GM19043 (cell line): ENCODE measurements around the gene ERN2.

Experiments
- ATAC-seq: cut with Tn5 transposase; IDR thresholded peaks from one replicate; pipeline ENCODE4 v1.9.1; 2021; ENCODE audit warnings: low read depth; ENCODE audit not compliant: unreplicated experiment

Gene ERN2

GRCh38 chr16:23690771-23691482 is 22.1 kb downstream of the ERN2 start:
- ATAC-seq, result no peak

- no peak for ATAC-seq
These were observed 23.4 kb downstream of the ERN2 start for GRCh38 chr16:23689442-23690187.

- ATAC-seq, result no peak
These were observed 25.8 kb downstream of the ERN2 start for GRCh38 chr16:23687034-23687808.

GRCh38 chr16:23683487-23683886 is 29.5 kb downstream of the ERN2 start:
- ATAC-seq, result no peak

GRCh38 chr16:23682181-23682580 is 30.8 kb downstream of the ERN2 start:
- ATAC-seq, result no peak

- no peak for ATAC-seq
These were observed 33.1 kb downstream of the ERN2 start for GRCh38 chr16:23679986-23680336.

GRCh38 chr16:23679274-23679985 is 33.6 kb downstream of the ERN2 start:
- ATAC-seq, result no peak

GRCh38 chr16:23678430-23679273 is 34.4 kb downstream of the ERN2 start, which contains the start of gene PLK1:
PLK1 (plus strand) TSS chr16:23678889; CDS start chr16:23678933, 44 bp downstream.
- no peak for ATAC-seq

- ATAC-seq, result no peak
These were observed 36.0 kb downstream of the ERN2 start for GRCh38 chr16:23676924-23677480.

GRCh38 chr16:23673971-23674614 is 38.9 kb downstream of the ERN2 start:
- no peak for ATAC-seq

GRCh38 chr16:23670137-23670776 is 42.8 kb downstream of the ERN2 start:
- ATAC-seq, result peak; percentile 94

GRCh38 chr16:23668873-23669272 is 44.1 kb downstream of the ERN2 start:
- ATAC-seq, result no peak

- ATAC-seq, result no peak
These were observed 44.8 kb downstream of the ERN2 start for GRCh38 chr16:23668225-23668624.

- ATAC-seq, result no peak
These were observed 45.7 kb downstream of the ERN2 start for GRCh38 chr16:23667355-23667659.

GRCh38 chr16:23666571-23667354 is 46.3 kb downstream of the ERN2 start:
- ATAC-seq, result no peak

GRCh38 chr16:23663918-23664317 is 49.1 kb downstream of the ERN2 start:
- no peak for ATAC-seq

- no peak for ATAC-seq
These were observed 61.0 kb downstream of the ERN2 start for GRCh38 chr16:23651943-23652468.
